Endothelial cell (in vitro differentiated cells): ENCODE measurements around the gene EYA2. TPM values are rescaled to one million over a fixed set of nuclear protein-coding genes. Genes with fewer than 3 reads are reported as not detected.

Source experiments
- DNase-seq: peaks from one replicate; pipeline ENCODE4 v3.0.0; 2021; ENCODE audit warnings: low spot score
- H3K27ac Mint-ChIP-seq: one replicate; pipeline ENCODE4 v1.8.0; 2021; ENCODE audit warnings: mixed read lengths, inconsistent platforms; ENCODE audit not compliant: unreplicated experiment
- H3K27me3 Mint-ChIP-seq: one replicate; pipeline ENCODE4 v1.8.0; 2021; ENCODE audit warnings: mild to moderate bottlenecking, moderate library complexity, mixed read lengths, inconsistent platforms; ENCODE audit not compliant: unreplicated experiment
- H3K36me3 Mint-ChIP-seq: one replicate; pipeline ENCODE4 v1.8.0; 2021; ENCODE audit warnings: mild to moderate bottlenecking, low read depth, mixed read lengths, inconsistent platforms; ENCODE audit not compliant: unreplicated experiment
- H3K4me1 Mint-ChIP-seq: one replicate; pipeline ENCODE4 v1.8.0; 2021; ENCODE audit warnings: mild to moderate bottlenecking, mixed read lengths, inconsistent platforms; ENCODE audit not compliant: unreplicated experiment
- H3K4me3 Mint-ChIP-seq: one replicate; pipeline ENCODE4 v1.8.0; 2021; ENCODE audit warnings: mild to moderate bottlenecking, mixed read lengths, inconsistent platforms; ENCODE audit not compliant: unreplicated experiment
- H3K9me3 Mint-ChIP-seq: one replicate; pipeline ENCODE4 v1.8.0; 2021; ENCODE audit warnings: mixed read lengths, inconsistent platforms; ENCODE audit not compliant: unreplicated experiment
- total RNA-seq: library from RNA; stranded (reverse); fragmentation: NEBNext Ultra II Directional; extraction: Animal tissue kit (Norgen Biotek cat#: 25700); gene quantifications from one replicate; pipeline ENCODE4 v1.2.1, GENCODE V29; 2021; ENCODE audit not compliant: unreplicated experiment
- TF ChIP-seq, protein P1 (sequence below): fragments of 200-600 bp; sonication (generic); IDR thresholded peaks from one replicate; pipeline ENCODE4 v1.5.0; 2021; ENCODE audit warnings: antibody characterized with exemption; ENCODE audit not compliant: unreplicated experiment

The EYA2 gene
- total RNA-seq, 1 donor from 2014 or later, result not detected

GRCh38 chr20:47044938-47045337, 150.3 kb downstream of the EYA2 start:
- Mint-ChIP-seq H3K4me3 (no peak overlapping the region), H3K27ac (no peak overlapping the region), H3K27me3 (no peaks in the 10 kb centered on the region), H3K4me1 (no peaks in the 10 kb centered on the region), H3K36me3 (no peaks in the 10 kb centered on the region), H3K9me3 (no peaks in the 10 kb centered on the region)
- no peak for DNase-seq
- TF ChIP-seq, protein P1, sequence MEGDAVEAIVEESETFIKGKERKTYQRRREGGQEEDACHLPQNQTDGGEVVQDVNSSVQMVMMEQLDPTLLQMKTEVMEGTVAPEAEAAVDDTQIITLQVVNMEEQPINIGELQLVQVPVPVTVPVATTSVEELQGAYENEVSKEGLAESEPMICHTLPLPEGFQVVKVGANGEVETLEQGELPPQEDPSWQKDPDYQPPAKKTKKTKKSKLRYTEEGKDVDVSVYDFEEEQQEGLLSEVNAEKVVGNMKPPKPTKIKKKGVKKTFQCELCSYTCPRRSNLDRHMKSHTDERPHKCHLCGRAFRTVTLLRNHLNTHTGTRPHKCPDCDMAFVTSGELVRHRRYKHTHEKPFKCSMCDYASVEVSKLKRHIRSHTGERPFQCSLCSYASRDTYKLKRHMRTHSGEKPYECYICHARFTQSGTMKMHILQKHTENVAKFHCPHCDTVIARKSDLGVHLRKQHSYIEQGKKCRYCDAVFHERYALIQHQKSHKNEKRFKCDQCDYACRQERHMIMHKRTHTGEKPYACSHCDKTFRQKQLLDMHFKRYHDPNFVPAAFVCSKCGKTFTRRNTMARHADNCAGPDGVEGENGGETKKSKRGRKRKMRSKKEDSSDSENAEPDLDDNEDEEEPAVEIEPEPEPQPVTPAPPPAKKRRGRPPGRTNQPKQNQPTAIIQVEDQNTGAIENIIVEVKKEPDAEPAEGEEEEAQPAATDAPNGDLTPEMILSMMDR, result no peak

DNA sequence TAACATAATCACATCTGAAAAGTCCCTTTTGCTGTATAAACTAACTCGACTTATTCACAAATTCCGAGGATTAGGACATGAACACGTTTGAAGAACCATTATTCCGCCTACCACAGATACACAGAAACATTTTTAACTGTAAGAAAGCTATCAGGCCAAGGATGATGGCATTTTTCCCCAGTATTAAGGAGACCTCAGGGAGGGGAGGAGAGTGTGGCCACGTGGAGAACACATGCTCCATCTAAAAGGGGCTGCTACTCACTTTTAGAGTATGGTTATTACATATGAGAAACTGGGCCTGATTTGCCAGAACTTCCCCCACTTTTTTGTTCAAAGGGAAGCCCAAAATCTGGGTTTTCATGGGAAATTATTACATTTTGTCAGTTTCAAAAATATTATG, 153.4 kb downstream of the EYA2 start:
- DNase-seq, result no peak
- no peaks in the 10 kb centered on the region for H3K9me3 Mint-ChIP-seq
- no peak overlapping the region for H3K27ac Mint-ChIP-seq
- H3K4me1 Mint-ChIP-seq, result peaks cover 2% of the 10 kb centered on the region
- no peaks in the 10 kb centered on the region for H3K36me3 Mint-ChIP-seq
- H3K27me3 Mint-ChIP-seq, result no peaks in the 10 kb centered on the region
- H3K4me3 Mint-ChIP-seq, result no peak overlapping the region
- TF ChIP-seq, protein P1, result no peak

DNA sequence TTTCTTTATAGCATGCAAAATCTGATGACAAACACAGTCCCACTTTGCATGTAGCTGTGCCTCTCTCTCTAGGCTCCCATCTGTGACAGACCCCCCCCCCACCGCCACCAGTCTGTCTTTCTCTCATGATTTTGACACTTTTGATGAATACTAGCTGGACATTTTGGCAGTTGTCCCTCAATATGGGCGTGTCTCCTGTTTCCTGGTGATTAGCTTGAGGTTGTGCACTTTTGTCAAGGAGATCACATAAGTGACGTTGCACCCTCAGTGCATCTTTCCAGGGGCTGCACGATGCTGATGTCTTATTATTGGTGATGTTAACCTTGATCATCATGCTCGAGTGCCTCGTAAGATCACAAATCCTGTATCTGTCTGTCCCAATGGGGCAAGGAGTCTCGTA, 155.1 kb downstream of the EYA2 start:
- Mint-ChIP-seq H3K27me3 (peaks cover 2% of the 10 kb centered on the region), H3K36me3 (no peaks in the 10 kb centered on the region), H3K27ac (no peak overlapping the region), H3K4me1 (peaks cover 2% of the 10 kb centered on the region), H3K4me3 (no peak overlapping the region), H3K9me3 (no peaks in the 10 kb centered on the region)
- no peak for DNase-seq
- TF ChIP-seq, protein P1, result no peak

DNA sequence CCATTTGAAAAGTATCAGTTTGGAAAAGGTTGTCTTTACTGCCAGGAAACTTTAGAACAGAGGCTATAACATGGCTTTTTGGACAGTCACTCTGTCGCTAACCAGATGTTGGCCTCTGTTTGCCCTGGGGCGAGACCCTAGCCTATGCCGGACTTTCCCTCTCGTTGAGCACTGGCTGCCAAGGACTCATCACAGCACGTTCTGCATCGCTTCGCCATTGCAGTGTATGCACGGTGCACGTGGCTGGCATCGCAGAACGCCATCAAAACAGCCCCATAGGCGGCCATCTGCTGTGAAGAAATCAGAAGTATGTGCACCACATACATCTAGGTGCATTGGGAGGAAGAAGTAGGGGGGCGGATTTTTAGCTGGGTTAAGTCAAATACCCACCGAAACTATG, 156.4 kb downstream of the EYA2 start:
- no peak for DNase-seq
- Mint-ChIP-seq H3K4me1 (peaks cover 2% of the 10 kb centered on the region), H3K27me3 (peaks cover 2% of the 10 kb centered on the region), H3K36me3 (no peaks in the 10 kb centered on the region), H3K27ac (no peak overlapping the region), H3K4me3 (no peak overlapping the region), H3K9me3 (no peaks in the 10 kb centered on the region)
- TF ChIP-seq, protein P1, result no peak

DNA sequence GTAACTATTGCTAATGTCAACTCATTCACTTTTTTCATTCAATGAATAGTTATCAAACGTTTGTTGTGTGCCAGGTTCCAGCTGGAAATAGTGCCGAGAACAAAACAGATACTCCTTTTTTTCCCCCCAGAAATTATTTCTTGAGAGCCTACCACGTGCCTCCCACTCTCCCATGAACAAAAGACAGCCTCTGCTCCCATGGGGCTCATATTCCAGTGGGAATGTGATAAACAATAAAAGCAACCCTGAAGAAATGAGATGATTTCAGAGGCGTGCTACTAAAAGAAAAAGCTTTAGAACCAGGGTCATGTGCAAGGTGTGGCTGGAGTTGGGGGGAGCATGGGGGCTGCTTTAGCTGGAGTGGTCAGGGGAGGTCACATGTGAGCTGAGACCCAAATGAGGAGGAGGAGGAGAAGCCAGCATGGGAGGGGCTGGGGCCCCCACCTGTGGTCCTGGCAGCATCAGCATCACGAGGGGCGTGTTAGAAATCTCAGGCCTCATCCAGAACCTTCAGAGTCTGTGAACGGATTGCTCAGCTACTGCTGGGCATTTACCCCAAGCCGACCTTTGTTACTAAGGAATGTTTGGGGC, 157.4 kb downstream of the EYA2 start:
- Mint-ChIP-seq H3K4me3 (no peak overlapping the region), H3K27me3 (peaks cover 2% of the 10 kb centered on the region), H3K9me3 (no peaks in the 10 kb centered on the region), H3K4me1 (peaks cover 2% of the 10 kb centered on the region), H3K36me3 (no peaks in the 10 kb centered on the region), H3K27ac (no peak overlapping the region)
- TF ChIP-seq, protein P1, result no peak
- DNase-seq, result no peak
